IMR-90 (cell line): ENCODE results near the gene SSR4.

Source experiments
- CEBPB ChIP-seq: IDR thresholded peaks from 2 replicates; pipeline ENCODE4 v1.6.1; 2012; ENCODE audit warnings: low read depth, low read length, improper control_type of control experiment
- CHD1 ChIP-seq: IDR thresholded peaks from 2 replicates; pipeline ENCODE4 v1.6.1; 2012; ENCODE audit warnings: low read depth, low read length, improper control_type of control experiment
- FOS ChIP-seq: fragments of 150-350 bp; IDR thresholded peaks from 2 replicates; pipeline ENCODE4 v1.6.1; 2016; ENCODE audit warnings: low read depth, low read length
- MAZ ChIP-seq: IDR thresholded peaks from 2 replicates; pipeline ENCODE4 v1.6.1; 2012; ENCODE audit warnings: low read depth, mild to moderate bottlenecking, low read length, improper control_type of control experiment, moderate library complexity, borderline replicate concordance
- MXI1 ChIP-seq: IDR thresholded peaks from 2 replicates; pipeline ENCODE4 v1.6.1; 2012; ENCODE audit warnings: low read depth, mild to moderate bottlenecking, low read length, moderate library complexity, borderline replicate concordance
- NFE2L2 ChIP-seq: fragments of 150-350 bp; IDR thresholded peaks from 2 replicates; pipeline ENCODE4 v1.6.1; 2016; ENCODE audit warnings: low read depth, mild to moderate bottlenecking, low read length
- POLR2A ChIP-seq: IDR thresholded peaks from 2 replicates; pipeline ENCODE4 v1.6.1; 2012; ENCODE audit warnings: mild to moderate bottlenecking, low read depth, low read length
- RAD21 ChIP-seq: IDR thresholded peaks from 2 replicates; pipeline ENCODE4 v1.6.1; 2012; ENCODE audit warnings: low read length, improper control_type of control experiment
- RCOR1 ChIP-seq: IDR thresholded peaks from 2 replicates; pipeline ENCODE4 v1.6.1; 2012; ENCODE audit warnings: mild to moderate bottlenecking, low read length, improper control_type of control experiment; ENCODE audit not compliant: insufficient replicate concordance
- SMC3 ChIP-seq: fragments of 150-350 bp; IDR thresholded peaks from 2 replicates; pipeline ENCODE4 v1.6.1; 2016; ENCODE audit warnings: low read depth, mild to moderate bottlenecking, antibody characterized with exemption, low read length, moderate library complexity
- TF ChIP-seq, protein P1 (sequence below): conservative IDR thresholded peaks from 2 replicates; pipeline ENCODE4 v1.5.1; 2012; ENCODE audit warnings: mild to moderate bottlenecking, low read depth, low read length, improper control_type of control experiment
- TF ChIP-seq, protein P2 (sequence below): fragments of 150-350 bp; IDR thresholded peaks from 2 replicates; pipeline ENCODE4 v1.6.1; 2016; ENCODE audit warnings: low read depth, mild to moderate bottlenecking, low read length, moderate library complexity, borderline replicate concordance
- TF ChIP-seq, protein P3 (sequence below): fragments of 150-350 bp; IDR thresholded peaks from 2 replicates; pipeline ENCODE4 v1.6.1; 2017; ENCODE audit warnings: mild to moderate bottlenecking, antibody characterized with exemption, low read length, low read depth

DNA sequence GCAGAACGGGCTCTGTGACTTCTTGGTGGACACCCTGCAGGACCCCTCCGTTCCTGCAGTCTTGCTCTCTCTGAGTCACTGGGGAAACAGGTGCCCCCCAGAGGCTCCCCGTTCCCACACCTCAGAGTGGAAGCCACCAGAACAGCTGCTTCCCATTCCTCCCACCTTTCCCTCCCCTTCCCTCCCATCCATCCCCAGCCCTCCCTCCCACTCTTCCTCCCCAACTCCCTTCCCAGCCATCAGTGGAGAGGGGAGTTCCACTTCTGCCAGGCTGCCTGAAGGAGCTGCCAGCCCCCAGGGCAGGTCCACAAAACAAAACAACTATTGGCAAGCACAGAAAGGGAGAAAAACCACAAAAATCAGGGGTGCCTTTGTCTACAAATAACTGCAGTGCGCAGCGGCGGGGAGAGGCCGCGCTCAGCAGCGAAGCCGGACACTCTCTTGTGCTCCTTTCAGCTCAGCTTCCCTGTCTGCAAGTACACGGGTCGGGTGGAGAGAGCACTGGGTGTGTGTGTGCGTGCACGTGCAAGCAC, 8.1 kb downstream of the SSR4 start:
- TF ChIP-seq, protein P1, sequence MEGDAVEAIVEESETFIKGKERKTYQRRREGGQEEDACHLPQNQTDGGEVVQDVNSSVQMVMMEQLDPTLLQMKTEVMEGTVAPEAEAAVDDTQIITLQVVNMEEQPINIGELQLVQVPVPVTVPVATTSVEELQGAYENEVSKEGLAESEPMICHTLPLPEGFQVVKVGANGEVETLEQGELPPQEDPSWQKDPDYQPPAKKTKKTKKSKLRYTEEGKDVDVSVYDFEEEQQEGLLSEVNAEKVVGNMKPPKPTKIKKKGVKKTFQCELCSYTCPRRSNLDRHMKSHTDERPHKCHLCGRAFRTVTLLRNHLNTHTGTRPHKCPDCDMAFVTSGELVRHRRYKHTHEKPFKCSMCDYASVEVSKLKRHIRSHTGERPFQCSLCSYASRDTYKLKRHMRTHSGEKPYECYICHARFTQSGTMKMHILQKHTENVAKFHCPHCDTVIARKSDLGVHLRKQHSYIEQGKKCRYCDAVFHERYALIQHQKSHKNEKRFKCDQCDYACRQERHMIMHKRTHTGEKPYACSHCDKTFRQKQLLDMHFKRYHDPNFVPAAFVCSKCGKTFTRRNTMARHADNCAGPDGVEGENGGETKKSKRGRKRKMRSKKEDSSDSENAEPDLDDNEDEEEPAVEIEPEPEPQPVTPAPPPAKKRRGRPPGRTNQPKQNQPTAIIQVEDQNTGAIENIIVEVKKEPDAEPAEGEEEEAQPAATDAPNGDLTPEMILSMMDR, result no peak
- TF ChIP-seq POLR2A, result no peak
- TF ChIP-seq, protein P2, sequence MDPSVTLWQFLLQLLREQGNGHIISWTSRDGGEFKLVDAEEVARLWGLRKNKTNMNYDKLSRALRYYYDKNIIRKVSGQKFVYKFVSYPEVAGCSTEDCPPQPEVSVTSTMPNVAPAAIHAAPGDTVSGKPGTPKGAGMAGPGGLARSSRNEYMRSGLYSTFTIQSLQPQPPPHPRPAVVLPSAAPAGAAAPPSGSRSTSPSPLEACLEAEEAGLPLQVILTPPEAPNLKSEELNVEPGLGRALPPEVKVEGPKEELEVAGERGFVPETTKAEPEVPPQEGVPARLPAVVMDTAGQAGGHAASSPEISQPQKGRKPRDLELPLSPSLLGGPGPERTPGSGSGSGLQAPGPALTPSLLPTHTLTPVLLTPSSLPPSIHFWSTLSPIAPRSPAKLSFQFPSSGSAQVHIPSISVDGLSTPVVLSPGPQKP, result no peak
- TF ChIP-seq CEBPB, result no peak
- no peak for TF ChIP-seq FOS
- no peak for TF ChIP-seq NFE2L2
- TF ChIP-seq, protein P3, sequence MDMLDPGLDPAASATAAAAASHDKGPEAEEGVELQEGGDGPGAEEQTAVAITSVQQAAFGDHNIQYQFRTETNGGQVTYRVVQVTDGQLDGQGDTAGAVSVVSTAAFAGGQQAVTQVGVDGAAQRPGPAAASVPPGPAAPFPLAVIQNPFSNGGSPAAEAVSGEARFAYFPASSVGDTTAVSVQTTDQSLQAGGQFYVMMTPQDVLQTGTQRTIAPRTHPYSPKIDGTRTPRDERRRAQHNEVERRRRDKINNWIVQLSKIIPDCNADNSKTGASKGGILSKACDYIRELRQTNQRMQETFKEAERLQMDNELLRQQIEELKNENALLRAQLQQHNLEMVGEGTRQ, result no peak
- TF ChIP-seq CHD1, result no peak
- no peak for TF ChIP-seq RAD21
- no peak for TF ChIP-seq MAZ
- no peak for TF ChIP-seq SMC3
- TF ChIP-seq RCOR1, result no peak
- no peak for TF ChIP-seq MXI1
